ENCODE results near the gene HDDC3. TPM values are rescaled to one million over a fixed set of nuclear protein-coding genes. Genes with fewer than 3 reads are reported as not detected.

Gene HDDC3
- polyA plus RNA-seq, 1 of the 3 experiments (the other 2 are of a cell fraction) = 25.8 TPM

- Histone ChIP-seq H3K9me2 (no peaks in the 10 kb centered on the region), H3K4me2 (no peak overlapping the region), H3K79me2 (ENCODE audit: insufficient read depth) (peaks cover 5% of the 10 kb centered on the region; the same call in 1 of the 2 replicates), H3K9me3 (no peaks in the 10 kb centered on the region), H2AFZ (ENCODE audit: low read depth) (no peak overlapping the region), H3K27ac (ENCODE audit: low read depth in 2 of 2, low read length in 1 of 2) (no peak overlapping the region), H3K36me3 (replicated peaks in 1 of 2; ENCODE audit: control insufficient read depth in 1 of 2, insufficient read depth in 2 of 2, low read length in 1 of 2) (peaks cover 38 to 54% of the 10 kb centered on the region in 2 experiments), H3K4me1 (ENCODE audit: control insufficient read depth in 1 of 2, insufficient read depth in 2 of 2, low read depth in 1 of 2, low read length in 1 of 2) (no peaks in the 10 kb centered on the region), H3K27me3 (ENCODE audit: insufficient read depth) (no peaks in the 10 kb centered on the region), H4K20me1 (ENCODE audit: insufficient read depth) (no peaks in the 10 kb centered on the region), H3F3A (replicated peaks; ENCODE audit: insufficient read depth) (peaks cover 13% of the 10 kb centered on the region), H3K4me3 (ENCODE audit: low read depth in 2 of 2, low read length in 1 of 2) (no peak overlapping the region), H3K9ac (no peak overlapping the region)
- no peak for DNase-seq
- POLR2A ChIA-PET = no interaction called here
- no peak for TF ChIP-seq RAD21 (IDR thresholded peaks at IDR 0.05; ENCODE audit: low read length)
- CTCF ChIA-PET = interaction anchor here (1.3 to 7.3 kb wide), 3 partner anchors 12 to 21 kb away, joined by 3 to 74 read pairs (median 4); no protein-coding TSS in a partner anchor
- WGBS (ENCODE audit: low lambda C conversion rate) = 98% methylated on average over 7 of the region's 7 CpGs
Measured at GRCh38 chr15:90970274-90970673, 37.9 kb upstream of the HDDC3 start.

DNA sequence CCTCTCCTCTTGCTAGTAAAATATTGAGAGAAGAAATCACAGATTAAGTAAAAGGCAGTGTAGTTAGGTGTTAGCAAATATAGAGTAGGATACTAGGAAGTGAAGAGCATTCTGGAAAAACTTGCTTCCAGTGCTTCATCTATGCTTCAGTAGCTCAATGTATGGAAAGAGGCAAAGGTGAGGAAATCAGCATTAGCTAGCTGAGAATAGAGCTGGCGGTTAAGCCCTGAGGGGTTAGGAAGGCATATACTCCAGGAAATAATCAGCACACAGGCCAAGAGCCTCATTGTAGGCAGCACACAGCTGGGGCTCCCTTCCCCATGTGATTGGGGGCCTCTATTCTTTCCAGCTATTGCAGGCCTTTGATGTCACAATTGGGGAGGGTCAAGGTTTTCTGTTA, 36.1 kb upstream of the HDDC3 start:
- peaks cover 41 to 46% of the 10 kb centered on the region in 2 experiments for H3K36me3 ChIP-seq (replicated peaks in 1 of 2; ENCODE audit: control insufficient read depth in 1 of 2, insufficient read depth in 2 of 2, low read length in 1 of 2)
- 100% methylated on average over 1 of the region's 1 CpG for WGBS (ENCODE audit: low lambda C conversion rate)
- H3K4me1 ChIP-seq (ENCODE audit: control insufficient read depth in 1 of 2, insufficient read depth in 2 of 2, low read depth in 1 of 2, low read length in 1 of 2) = no peaks in the 10 kb centered on the region
- no peak overlapping the region for H3K9ac ChIP-seq
- H3K9me3 ChIP-seq = no peaks in the 10 kb centered on the region
- H4K20me1 ChIP-seq (ENCODE audit: insufficient read depth) = no peaks in the 10 kb centered on the region
- H3K27ac ChIP-seq (ENCODE audit: low read depth in 2 of 2, low read length in 1 of 2) = no peak overlapping the region; a peak in 1 of 4 replicates
- DNase-seq = no peak
- H3F3A ChIP-seq (replicated peaks; ENCODE audit: insufficient read depth) = peaks cover 21% of the 10 kb centered on the region
- CTCF ChIA-PET = interaction anchor here (1.7 to 7.3 kb wide), 2 partner anchors 10 to 81 kb away, joined by 4 to 74 read pairs; no protein-coding TSS in a partner anchor
- H3K27me3 ChIP-seq (ENCODE audit: insufficient read depth) = no peaks in the 10 kb centered on the region
- H3K9me2 ChIP-seq = no peaks in the 10 kb centered on the region
- no peak overlapping the region for H2AFZ ChIP-seq (ENCODE audit: low read depth)
- POLR2A ChIA-PET = interaction anchor here (0.9 kb wide), 1 partner anchor 11 kb away, joined by 3 read pairs; no protein-coding TSS in a partner anchor
- no peak overlapping the region for H3K4me3 ChIP-seq (ENCODE audit: low read depth in 2 of 2, low read length in 1 of 2)
- H3K4me2 ChIP-seq = no peak overlapping the region
- TF ChIP-seq, protein P1, sequence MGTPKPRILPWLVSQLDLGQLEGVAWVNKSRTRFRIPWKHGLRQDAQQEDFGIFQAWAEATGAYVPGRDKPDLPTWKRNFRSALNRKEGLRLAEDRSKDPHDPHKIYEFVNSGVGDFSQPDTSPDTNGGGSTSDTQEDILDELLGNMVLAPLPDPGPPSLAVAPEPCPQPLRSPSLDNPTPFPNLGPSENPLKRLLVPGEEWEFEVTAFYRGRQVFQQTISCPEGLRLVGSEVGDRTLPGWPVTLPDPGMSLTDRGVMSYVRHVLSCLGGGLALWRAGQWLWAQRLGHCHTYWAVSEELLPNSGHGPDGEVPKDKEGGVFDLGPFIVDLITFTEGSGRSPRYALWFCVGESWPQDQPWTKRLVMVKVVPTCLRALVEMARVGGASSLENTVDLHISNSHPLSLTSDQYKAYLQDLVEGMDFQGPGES (IDR thresholded peaks at IDR 0.05; ENCODE audit: low read depth, low read length) = no peak
- TF ChIP-seq FOSL2 (IDR thresholded peaks at IDR 0.05; ENCODE audit: borderline replicate concordance, low read depth) = no peak
- TF ChIP-seq, protein P2, sequence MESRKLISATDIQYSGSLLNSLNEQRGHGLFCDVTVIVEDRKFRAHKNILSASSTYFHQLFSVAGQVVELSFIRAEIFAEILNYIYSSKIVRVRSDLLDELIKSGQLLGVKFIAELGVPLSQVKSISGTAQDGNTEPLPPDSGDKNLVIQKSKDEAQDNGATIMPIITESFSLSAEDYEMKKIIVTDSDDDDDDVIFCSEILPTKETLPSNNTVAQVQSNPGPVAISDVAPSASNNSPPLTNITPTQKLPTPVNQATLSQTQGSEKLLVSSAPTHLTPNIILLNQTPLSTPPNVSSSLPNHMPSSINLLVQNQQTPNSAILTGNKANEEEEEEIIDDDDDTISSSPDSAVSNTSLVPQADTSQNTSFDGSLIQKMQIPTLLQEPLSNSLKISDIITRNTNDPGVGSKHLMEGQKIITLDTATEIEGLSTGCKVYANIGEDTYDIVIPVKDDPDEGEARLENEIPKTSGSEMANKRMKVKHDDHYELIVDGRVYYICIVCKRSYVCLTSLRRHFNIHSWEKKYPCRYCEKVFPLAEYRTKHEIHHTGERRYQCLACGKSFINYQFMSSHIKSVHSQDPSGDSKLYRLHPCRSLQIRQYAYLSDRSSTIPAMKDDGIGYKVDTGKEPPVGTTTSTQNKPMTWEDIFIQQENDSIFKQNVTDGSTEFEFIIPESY (IDR thresholded peaks at IDR 0.05; ENCODE audit: borderline replicate concordance, low read depth) = no peak
- TF ChIP-seq CTCF (IDR thresholded peaks at IDR 0.05) = no peak
- TF ChIP-seq CHD2 (IDR thresholded peaks at IDR 0.05; ENCODE audit: low read length, partially characterized antibody) = no peak
- TF ChIP-seq GATA2 (CRISPR knock-in tag; IDR thresholded peaks at IDR 0.05) = no peak
- TF ChIP-seq FOXJ3 (CRISPR knock-in tag; IDR thresholded peaks at IDR 0.05) = no peak
- no peak for TF ChIP-seq RFX5 (IDR thresholded peaks at IDR 0.05; ENCODE audit: low read length)
- TF ChIP-seq TEAD4 (IDR thresholded peaks at IDR 0.05; ENCODE audit: borderline replicate concordance, insufficient read depth) = no peak
- no peak for TF ChIP-seq MXI1 (IDR thresholded peaks at IDR 0.05; ENCODE audit: low read depth, low read length)
- peaks cover 16% of the 10 kb centered on the region; the same call in 1 of the 2 replicates for H3K79me2 ChIP-seq (ENCODE audit: insufficient read depth)

Measured in SK-N-SH (cell line).